Measurements from ENCODE around the gene GFRA4.

Gene GFRA4

GRCh38 chr20:3661060-3661813 is 2.0 kb downstream of the GFRA4 start:
- Mint-ChIP-seq H3K4me1 (ENCODE audit: low read depth in 2 of 2) (peaks cover 16 to 46% of the 10 kb centered on the region in 2 donors), H3K36me3 (ENCODE audit: insufficient read depth) (peaks cover 17% of the 10 kb centered on the region), H3K27ac (no peak overlapping the region), H3K27me3 (peaks cover 48 to 72% of the 10 kb centered on the region in 2 donors), H3K9me3 (no peaks in the 10 kb centered on the region), H3K4me3 (peak overlapping the region in 1 of 2 donors; percentile 67)
- no peak for ATAC-seq (replicated peaks)
- no peak for DNase-seq

DNA sequence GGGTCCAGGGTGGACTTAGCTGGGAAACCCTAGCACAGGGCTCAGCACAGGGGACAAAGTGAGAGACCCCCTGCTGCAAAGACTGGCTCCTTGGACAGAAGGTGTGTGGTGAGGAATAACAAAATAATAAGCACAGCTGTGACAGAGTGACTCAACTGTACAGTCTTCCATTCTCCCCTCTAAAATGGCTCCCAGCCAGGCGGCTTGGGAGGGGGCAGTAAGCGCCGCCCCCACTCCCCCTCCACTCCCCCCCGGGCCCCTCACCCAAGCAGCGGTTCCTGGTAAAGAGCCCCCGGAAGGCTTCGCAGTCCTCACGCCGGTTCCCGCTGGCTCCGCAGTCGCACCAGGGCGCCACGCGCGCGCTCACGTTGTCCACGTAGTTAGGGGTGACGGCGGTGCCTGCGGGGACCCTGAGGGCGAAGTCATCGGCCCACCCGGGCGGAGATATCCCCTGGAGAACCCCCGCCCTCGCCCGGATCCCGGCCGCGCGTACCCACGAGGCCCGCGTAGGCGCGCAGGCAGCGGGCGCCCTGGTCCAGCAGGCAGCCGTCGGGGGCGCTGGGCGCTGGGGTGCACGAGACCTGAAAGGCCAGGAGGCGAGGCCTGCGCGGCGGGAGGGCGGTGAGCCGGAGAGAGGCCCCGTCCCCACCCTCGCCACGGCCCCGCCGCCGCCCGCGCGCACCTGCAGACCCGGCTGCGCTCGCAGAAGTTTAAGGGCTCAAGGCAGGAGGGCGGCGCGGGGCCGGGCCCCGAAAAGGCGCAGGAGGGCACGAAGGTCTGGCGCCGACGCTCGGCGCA is 2.7 kb downstream of the GFRA4 start:
- DNase-seq: no peak
- Mint-ChIP-seq H3K27me3 (peaks cover 48 to 72% of the 10 kb centered on the region in 2 donors), H3K4me3 (no peak overlapping the region), H3K4me1 (ENCODE audit: low read depth in 2 of 2) (peaks cover 8 to 38% of the 10 kb centered on the region in 2 donors), H3K36me3 (ENCODE audit: insufficient read depth) (peaks cover 9% of the 10 kb centered on the region), H3K9me3 (no peaks in the 10 kb centered on the region), H3K27ac (no peak overlapping the region)
- no peak for ATAC-seq (replicated peaks)

- peaks cover 3% of the 10 kb centered on the region for H3K36me3 Mint-ChIP-seq (ENCODE audit: insufficient read depth)
- no peaks in the 10 kb centered on the region for H3K9me3 Mint-ChIP-seq
- DNase-seq (no peak), ATAC-seq (replicated peaks) (no peak)
- peaks cover 6 to 30% of the 10 kb centered on the region in 2 donors for H3K4me1 Mint-ChIP-seq (ENCODE audit: low read depth in 2 of 2)
- H3K27me3 Mint-ChIP-seq: peaks cover 48 to 70% of the 10 kb centered on the region in 2 donors
- no peak overlapping the region for H3K27ac Mint-ChIP-seq
- peak overlapping the region; percentile 6 to 44 for H3K4me3 Mint-ChIP-seq
These were observed 3.5 kb downstream of the GFRA4 start for GRCh38 chr20:3659492-3660261.

GRCh38 chr20:3658716-3659491 is 4.3 kb downstream of the GFRA4 start:
- peak; percentile 26 for ATAC-seq (replicated peaks)
- H3K4me1 Mint-ChIP-seq (ENCODE audit: low read depth in 2 of 2): peaks cover 6 to 28% of the 10 kb centered on the region in 2 donors
- H3K36me3 Mint-ChIP-seq (ENCODE audit: insufficient read depth): peaks cover 3% of the 10 kb centered on the region
- peaks cover 44 to 62% of the 10 kb centered on the region in 2 donors for H3K27me3 Mint-ChIP-seq
- H3K4me3 Mint-ChIP-seq: peak overlapping the region in 1 of 2 donors; percentile 1
- DNase-seq: no peak
- H3K9me3 Mint-ChIP-seq: no peaks in the 10 kb centered on the region
- H3K27ac Mint-ChIP-seq: no peak overlapping the region

GRCh38 chr20:3658019-3658715 is 5.0 kb downstream of the GFRA4 start:
- ATAC-seq (replicated peaks) (no peak), DNase-seq (no peak)
- Mint-ChIP-seq H3K4me1 (ENCODE audit: low read depth in 2 of 2) (peaks cover 6 to 31% of the 10 kb centered on the region in 2 donors), H3K27ac (no peak overlapping the region), H3K4me3 (no peak overlapping the region), H3K36me3 (ENCODE audit: insufficient read depth) (peaks cover 3% of the 10 kb centered on the region), H3K27me3 (peaks cover 39 to 54% of the 10 kb centered on the region in 2 donors), H3K9me3 (no peaks in the 10 kb centered on the region)

- Mint-ChIP-seq H3K36me3 (ENCODE audit: insufficient read depth) (peaks cover 3% of the 10 kb centered on the region), H3K4me3 (no peak overlapping the region), H3K27me3 (peaks cover 21 to 33% of the 10 kb centered on the region in 2 donors), H3K27ac (no peak overlapping the region), H3K4me1 (ENCODE audit: low read depth in 2 of 2) (peaks cover 6 to 27% of the 10 kb centered on the region in 2 donors), H3K9me3 (no peaks in the 10 kb centered on the region)
- ATAC-seq (replicated peaks) (no peak), DNase-seq (no peak)
These were observed 8.1 kb downstream of the GFRA4 start for GRCh38 chr20:3655131-3655405.

GRCh38 chr20:3654326-3655130 is 8.7 kb downstream of the GFRA4 start:
- Mint-ChIP-seq H3K4me3 (no peak overlapping the region), H3K4me1 (ENCODE audit: low read depth in 2 of 2) (peaks cover 6 to 22% of the 10 kb centered on the region in 2 donors), H3K27me3 (peaks cover 17 to 27% of the 10 kb centered on the region in 2 donors), H3K36me3 (ENCODE audit: insufficient read depth) (peaks cover 3% of the 10 kb centered on the region), H3K9me3 (no peaks in the 10 kb centered on the region), H3K27ac (no peak overlapping the region)
- DNase-seq: no peak
- no peak for ATAC-seq (replicated peaks)

DNA sequence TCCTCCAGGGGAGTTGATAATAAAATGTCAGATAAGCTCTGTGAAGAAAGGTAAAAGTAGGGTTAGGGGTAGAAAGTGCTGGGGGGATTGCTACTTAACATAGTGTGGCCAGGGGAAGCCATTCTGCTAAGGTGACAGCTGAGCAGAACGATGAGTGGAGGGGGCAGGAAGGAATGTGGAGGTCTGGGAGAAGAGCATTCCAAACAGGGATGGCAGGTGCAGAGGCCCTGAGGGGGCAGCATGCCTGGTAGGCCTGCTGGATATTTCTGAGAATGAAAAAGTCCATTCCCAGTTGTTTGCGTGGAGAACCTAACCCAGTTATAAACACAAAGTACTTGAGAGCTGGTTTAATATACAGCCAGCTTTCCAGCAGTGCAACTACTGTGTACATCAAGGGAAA is 9.3 kb downstream of the GFRA4 start:
- H3K9me3 Mint-ChIP-seq: no peaks in the 10 kb centered on the region
- no peak overlapping the region for H3K4me3 Mint-ChIP-seq
- ATAC-seq (replicated peaks) (no peak), DNase-seq (no peak)
- peaks cover 11 to 21% of the 10 kb centered on the region in 2 donors for H3K27me3 Mint-ChIP-seq
- peaks cover 4% of the 10 kb centered on the region for H3K36me3 Mint-ChIP-seq (ENCODE audit: insufficient read depth)
- peaks cover 4 to 17% of the 10 kb centered on the region in 2 donors for H3K4me1 Mint-ChIP-seq (ENCODE audit: low read depth in 2 of 2)
- no peak overlapping the region for H3K27ac Mint-ChIP-seq

DNA sequence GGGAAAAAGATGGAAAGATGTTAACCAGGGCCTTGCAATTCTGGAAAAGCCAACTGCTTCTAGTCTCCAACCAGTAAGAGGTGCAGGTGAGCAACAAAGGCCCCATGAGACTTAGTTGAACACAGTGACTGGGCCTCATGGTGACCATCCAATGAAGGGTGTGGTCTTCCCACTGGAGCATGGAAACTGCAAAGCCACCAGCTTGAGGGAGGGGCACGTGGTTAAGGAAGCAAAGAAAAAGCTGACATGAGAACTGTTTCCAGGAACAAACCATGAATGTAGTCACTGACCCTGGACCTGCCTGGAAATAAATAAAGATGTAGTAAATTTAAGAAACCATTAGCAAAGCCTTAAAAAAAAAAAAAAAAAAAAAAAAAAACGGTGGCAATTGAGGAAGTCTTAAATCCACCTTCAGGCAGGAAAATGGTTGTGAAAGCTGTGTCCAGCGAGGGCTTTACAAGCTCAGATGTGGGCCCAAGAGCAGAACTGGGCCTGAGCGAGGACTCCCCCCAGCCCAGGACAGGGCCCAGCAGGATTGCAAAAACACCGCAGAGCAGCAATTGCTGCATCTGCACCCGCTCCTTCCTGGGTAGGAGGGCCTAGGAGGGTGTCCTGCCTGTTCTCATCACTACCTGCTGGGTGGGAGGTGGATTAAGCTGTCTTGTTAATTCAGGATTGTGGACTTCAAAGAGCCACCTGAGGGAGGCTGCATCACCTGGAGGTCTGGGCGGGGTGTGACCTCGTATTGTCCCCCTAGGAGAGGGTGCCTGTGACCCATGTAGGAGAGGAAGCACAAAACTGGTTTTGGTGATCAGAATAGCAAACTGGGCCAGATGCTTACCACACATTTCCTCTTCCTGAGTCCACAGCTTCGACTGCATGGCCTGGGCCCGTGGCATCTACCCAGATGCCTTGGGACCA is 10.3 kb downstream of the GFRA4 start:
- Mint-ChIP-seq H3K9me3 (no peaks in the 10 kb centered on the region), H3K27ac (peak overlapping the region in 1 of 2 donors; percentile 42), H3K27me3 (peaks cover 6 to 11% of the 10 kb centered on the region in 2 donors), H3K4me3 (no peak overlapping the region), H3K4me1 (ENCODE audit: low read depth in 2 of 2) (peaks cover 0 to 12% of the 10 kb centered on the region in 2 donors), H3K36me3 (ENCODE audit: insufficient read depth) (peaks cover 11% of the 10 kb centered on the region)
- DNase-seq: no peak
- peak; percentile 66 for ATAC-seq (replicated peaks)

DNA sequence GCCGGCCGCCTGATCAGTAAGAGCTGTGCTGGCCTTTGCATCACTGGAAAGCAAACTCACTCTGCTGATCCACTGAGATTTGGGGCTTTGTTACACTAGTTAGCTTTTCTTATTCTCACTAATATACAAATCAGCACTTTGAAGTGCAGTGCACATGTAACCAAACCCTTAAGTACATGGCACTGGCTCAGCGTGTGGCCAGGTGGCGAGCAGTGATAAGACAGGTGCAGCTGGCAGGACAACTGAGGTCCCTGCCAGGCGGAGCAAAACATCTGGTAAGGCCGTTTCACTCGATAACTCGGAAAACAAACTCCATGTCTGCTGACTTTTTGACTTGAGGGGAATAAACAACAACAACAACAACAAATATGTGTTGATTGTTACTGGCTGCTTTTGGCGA is 11.0 kb downstream of the GFRA4 start:
- ATAC-seq (replicated peaks) (no peak), DNase-seq (no peak)
- Mint-ChIP-seq H3K9me3 (no peaks in the 10 kb centered on the region), H3K27ac (peak overlapping the region in 1 of 2 donors; percentile 42), H3K27me3 (peaks cover 2 to 4% of the 10 kb centered on the region in 2 donors), H3K4me3 (no peak overlapping the region), H3K36me3 (ENCODE audit: insufficient read depth) (peaks cover 8% of the 10 kb centered on the region), H3K4me1 (ENCODE audit: low read depth in 2 of 2) (peaks cover 0 to 12% of the 10 kb centered on the region in 2 donors)
